HG03460 (cell line): ENCODE results near the gene MARS1.
"Not testable (repeated sequence)": the region's sequence is repeated elsewhere in the genome, so short reads cannot be mapped to it uniquely, and the experiment has no call there.

Experiments used
- ATAC-seq: cut with Tn5 transposase; IDR thresholded peaks from one replicate; pipeline ENCODE4 v1.9.1; 2021; ENCODE audit not compliant: unreplicated experiment

The MARS1 gene

DNA sequence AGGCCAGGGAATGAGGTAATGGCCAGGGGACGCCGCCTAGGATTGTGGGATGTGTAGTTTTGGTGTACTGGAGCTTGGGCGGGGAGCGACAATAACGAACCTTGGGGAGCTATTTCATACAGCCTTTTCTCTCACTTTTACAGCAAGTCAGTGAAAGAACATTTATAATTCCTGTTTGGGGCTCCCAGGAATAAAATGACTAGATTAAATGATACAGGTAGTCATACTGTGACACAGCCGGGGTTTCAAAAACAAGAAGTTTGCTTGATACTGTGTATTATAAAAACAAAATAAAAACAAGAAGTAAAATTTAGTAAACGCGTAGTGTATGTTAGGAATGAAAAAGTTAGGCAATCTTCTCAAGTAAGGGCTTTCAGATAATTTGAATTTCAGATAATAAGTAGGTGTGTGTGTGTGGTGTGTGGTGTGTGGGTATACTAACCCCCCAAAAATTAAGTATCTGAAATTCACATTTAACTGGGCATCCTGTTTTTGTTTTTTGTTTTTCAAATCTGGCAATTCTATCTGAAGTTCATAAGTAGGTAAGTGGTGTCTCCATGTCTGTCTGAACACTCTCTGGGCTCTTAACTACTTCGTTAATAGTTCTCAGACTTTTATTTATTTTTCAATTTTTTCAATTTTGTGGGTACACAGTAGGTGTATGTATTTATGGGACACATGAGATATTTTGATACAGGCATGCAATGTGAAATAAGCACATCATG, 59.6 kb downstream of the MARS1 start:
- ATAC-seq, result no peak

DNA sequence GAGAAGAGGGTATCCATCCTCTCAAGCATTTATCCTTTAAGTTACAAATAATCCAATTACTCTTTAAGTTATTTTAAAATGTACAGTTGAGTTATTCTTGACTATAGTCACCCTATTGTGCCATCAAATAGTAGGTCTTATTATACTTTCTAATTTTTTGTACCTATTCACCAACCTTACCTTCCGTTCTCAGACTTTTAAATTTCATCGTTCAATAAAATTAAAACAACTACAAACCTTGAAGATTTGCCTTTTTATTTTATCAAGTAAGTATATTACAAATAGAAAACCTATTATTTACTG, 60.1 kb downstream of the MARS1 start:
- no peak for ATAC-seq

- no peak for ATAC-seq
Measured at GRCh38 chr12:57548488-57548887, 60.6 kb downstream of the MARS1 start.

- no peak for ATAC-seq
Measured at GRCh38 chr12:57549203-57549908, 61.5 kb downstream of the MARS1 start.

DNA sequence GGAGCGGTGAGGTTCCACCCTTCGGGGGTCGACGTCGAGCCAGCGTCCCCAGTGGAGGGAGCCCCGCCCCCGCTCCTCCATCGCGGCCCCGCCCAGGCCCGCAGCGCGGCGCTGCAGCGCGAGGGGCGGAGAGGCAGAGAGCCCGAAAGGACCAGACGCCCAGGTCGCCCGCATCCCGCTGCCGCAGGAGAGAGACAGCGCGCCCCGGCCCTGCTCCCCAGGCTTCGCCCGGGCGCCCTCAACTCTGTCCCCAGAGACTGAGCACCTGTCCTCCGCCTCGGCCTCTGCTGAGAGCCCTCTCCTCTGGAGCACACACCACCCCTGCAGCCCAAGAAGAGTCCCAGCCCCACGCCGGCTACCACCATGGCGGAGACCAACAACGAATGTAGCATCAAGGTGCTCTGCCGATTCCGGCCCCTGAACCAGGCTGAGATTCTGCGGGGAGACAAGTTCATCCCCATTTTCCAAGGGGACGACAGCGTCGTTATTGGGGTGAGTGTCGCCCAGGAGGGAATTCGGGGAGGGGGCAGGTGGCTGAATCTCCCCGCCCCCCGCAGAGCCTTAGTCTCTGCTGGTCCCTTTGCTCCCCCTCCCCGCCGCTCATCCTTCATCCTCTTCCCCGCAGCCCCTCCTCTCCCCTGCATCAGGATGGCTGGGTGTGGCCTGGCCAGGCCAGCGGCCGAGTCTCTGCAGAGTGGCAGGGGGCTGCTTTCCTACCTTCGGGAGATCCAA, 62.2 kb downstream of the MARS1 start, which contains the start of gene KIF5A:
Gene KIF5A, plus strand, starts transcription at position 136 of the 732 bp plus-strand sequence. Its CDS starts 228 bp downstream, at position 364.
- ATAC-seq, result no peak

GRCh38 chr12:57550641-57551549, 63.0 kb downstream of the MARS1 start:
- ATAC-seq, result no peak

DNA sequence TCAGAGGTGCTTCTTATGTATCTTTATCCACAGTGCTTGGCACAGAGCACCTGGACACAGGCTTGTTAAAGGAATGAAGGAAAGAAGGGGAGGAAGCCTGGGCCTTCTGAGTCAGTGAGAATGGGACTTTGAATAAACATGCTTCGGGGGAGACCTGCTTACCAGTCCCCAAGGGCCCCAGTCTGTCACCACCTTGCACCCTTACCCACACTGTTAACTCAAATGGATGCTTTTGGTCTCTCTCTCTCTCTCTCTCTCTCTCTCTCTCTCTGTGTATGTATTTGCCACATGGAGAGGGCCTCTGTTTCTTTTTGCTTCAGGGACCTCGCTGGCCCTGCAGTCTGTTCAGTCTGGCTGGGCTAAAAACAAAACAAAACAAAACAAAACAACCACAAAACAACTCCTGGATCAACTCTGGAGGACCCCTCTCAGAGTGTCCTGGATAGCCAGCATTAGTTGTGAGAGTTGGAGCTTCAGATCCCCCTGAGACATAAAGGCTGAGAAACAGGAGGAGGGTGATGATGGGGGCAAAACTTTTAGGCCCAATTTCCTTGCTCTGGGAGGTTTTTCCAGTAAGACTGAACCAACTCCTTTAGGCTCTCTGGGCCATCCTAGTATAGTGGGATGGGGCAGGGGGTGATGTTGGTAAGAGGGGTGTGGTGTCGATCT, 63.9 kb downstream of the MARS1 start:
- no peak for ATAC-seq

DNA sequence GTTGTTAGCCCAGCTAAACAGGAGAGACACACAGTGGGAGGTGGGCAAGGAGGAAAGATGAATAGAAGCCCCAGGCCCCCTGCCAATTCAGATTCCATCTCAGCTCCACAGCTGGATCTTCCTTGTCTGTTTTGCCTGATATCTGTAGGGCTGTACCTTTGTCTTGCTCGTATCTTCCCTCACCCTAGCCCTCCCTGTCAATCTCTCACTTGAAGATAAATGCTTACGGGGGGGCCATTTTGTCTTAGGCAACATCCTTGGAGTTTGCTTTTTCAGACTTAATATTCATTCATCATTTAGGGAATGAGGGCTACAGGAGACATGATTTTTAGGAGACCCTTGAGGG, 64.4 kb downstream of the MARS1 start:
- ATAC-seq, result no peak

DNA sequence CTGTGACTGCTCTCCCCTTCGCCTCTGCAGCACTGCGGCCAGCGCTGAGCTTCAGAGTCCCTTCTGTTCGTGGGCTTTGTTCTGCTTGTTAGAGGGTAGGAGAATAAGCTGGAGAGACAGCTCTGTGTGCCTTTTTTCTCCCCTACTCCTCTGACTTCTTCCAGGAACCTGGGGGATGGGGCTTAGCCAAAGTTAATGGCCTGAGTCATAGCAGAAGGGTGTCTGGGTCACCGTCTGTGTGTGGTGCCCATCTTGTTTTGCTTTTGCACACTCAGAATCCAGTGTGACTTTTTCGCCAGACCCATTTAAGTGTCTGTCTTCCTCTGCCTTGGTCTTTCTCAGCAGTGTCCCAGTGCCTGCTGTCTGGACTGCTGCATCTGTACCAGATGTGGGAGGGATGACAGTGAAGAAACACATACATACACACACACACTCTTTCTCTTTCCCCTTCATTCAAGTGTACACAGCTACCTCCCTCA, 65.0 kb downstream of the MARS1 start:
- no peak for ATAC-seq

GRCh38 chr12:57553343-57554202, 65.7 kb downstream of the MARS1 start:
- ATAC-seq, result no peak

DNA sequence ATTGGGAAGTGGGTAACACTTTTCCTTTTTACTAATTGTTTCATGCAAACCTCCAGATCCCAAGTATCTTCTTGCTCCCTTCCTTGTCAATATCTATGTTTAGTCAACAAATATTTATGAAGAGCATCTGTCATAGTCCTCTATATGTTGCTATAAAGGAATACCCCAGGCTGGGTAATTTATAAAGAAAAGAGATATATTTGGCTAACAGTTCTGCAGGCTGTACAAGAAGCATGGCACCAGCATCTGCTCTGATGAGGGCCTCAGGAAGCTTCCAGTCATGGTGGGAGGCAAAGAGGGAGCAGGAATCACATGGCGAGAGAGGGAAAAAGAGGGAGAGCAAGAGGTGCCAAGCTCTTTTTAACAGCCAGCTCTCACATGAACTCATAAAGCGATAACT, 66.6 kb downstream of the MARS1 start:
- no peak for ATAC-seq

- ATAC-seq, result no peak
Measured at GRCh38 chr12:57554897-57555296, 67.0 kb downstream of the MARS1 start.

- ATAC-seq, result no peak
Measured at GRCh38 chr12:57558864-57559263, 71.0 kb downstream of the MARS1 start.

DNA sequence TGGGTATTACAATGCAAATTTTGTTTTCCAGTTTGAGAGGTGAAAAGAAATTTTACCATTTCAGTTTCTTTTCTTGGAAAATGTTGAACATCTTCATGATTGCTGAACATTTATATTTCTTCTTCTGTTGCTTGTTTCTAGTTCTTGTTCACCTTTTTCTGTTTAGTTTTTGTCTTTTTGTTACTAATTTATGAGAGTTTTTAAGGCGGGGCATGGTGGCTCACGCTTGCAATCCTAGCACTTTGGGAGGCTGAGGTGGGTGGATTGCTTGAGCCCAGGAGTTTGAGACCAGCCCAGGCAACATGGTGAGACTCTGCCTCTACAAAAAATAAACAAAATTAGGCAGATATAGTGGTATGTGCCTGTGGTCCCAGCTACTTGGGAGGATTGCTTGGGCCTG, 72.6 kb downstream of the MARS1 start:
- no peak for ATAC-seq

DNA sequence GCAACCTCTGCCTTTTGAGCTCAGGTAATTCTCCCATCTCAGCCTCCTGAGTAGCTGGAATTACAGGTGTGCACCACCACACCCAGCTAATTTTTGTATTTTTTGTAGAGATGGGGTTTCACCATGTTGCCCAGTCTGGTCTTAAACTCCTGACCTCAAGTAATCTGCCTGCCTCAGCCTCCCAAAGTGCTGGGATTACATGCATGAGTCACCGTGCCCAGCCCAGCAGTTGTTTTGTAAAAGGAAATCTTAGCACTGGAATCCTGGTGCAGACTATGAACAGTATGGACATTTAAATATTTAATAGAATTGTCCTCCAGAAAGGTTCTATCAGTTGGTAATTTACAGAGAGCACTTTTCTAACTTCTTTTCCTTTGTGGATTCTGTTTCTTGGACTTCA, 73.2 kb downstream of the MARS1 start:
- not testable (repeated sequence) for ATAC-seq

DNA sequence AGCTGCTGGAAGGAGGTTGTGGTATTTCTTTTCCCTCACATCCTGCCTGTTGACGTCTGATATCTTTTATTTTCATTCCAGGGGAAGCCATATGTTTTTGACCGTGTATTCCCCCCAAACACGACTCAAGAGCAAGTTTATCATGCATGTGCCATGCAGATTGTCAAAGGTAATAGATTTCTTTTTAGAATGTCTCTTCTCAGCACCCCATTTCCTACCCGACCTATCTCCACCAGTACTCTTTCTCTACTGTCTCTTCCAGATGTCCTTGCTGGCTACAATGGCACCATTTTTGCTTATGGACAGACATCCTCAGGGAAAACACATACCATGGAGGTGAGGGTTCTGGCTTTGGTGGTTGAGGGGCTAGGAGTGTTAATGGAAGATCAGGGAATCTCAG, 75.5 kb downstream of the MARS1 start:
- ATAC-seq, result no peak

- no peak for ATAC-seq
Measured at GRCh38 chr12:57564178-57564740, 76.4 kb downstream of the MARS1 start.
